Smooth muscle cell (in vitro differentiated cells): Measurements from ENCODE around the gene ZNF292. TPM values are rescaled to one million over a fixed set of nuclear protein-coding genes. Genes with fewer than 3 reads are reported as not detected.
"Not testable (repeated sequence)": the region's sequence is repeated elsewhere in the genome, so short reads cannot be mapped to it uniquely, and the experiment has no call there.

ENCODE experiments used
- DNase-seq: peaks from one replicate; lab custom pipeline; 2025; ENCODE audit not compliant: unreplicated experiment; lab: John Stamatoyannopoulos, UW
- H2AFZ ChIP-seq: fragments of 200-600 bp; sonication (generic); 2 replicates; pipeline ENCODE4 v1.6.0; 2016; ENCODE audit warnings: antibody characterized with exemption, low read depth, mild to moderate bottlenecking
- H3F3A ChIP-seq: fragments of 200-600 bp; sonication (generic); 2 replicates; pipeline ENCODE4 v1.6.0; 2017; ENCODE audit warnings: antibody characterized with exemption, low read depth
- H3K27ac ChIP-seq: fragments of 200-600 bp; sonication (generic); 2 replicates; pipeline ENCODE4 v1.5.1; 2016; ENCODE audit warnings: low read depth, mild to moderate bottlenecking
- H3K27me3 ChIP-seq: fragments of 200-600 bp; sonication (generic); 2 replicates; pipeline ENCODE4 v1.6.1; 2016; ENCODE audit warnings: low read depth, mild to moderate bottlenecking
- H3K36me3 ChIP-seq: fragments of 200-600 bp; sonication (generic); 2 replicates; pipeline ENCODE4 v1.5.1; 2016; ENCODE audit warnings: low read depth
- H3K4me1 ChIP-seq: fragments of 200-600 bp; sonication (generic); 2 replicates; pipeline ENCODE4 v1.5.1; 2016; ENCODE audit warnings: low read depth
- H3K4me2 ChIP-seq: fragments of 200-600 bp; sonication (generic); 2 replicates; pipeline ENCODE4 v1.6.0; 2016; ENCODE audit warnings: mild to moderate bottlenecking
- H3K4me3 ChIP-seq: fragments of 200-600 bp; sonication (generic); 2 replicates; pipeline ENCODE4 v1.5.1; 2016; ENCODE audit warnings: mild to moderate bottlenecking
- H3K79me2 ChIP-seq: fragments of 200-600 bp; sonication (generic); 2 replicates; pipeline ENCODE4 v1.6.0; 2016; ENCODE audit warnings: low read depth, mild to moderate bottlenecking
- H3K9ac ChIP-seq: fragments of 200-600 bp; sonication (generic); 2 replicates; pipeline ENCODE4 v1.6.0; 2016; ENCODE audit warnings: low read depth
- H3K9me3 ChIP-seq: fragments of 200-600 bp; sonication (generic); replicated peaks from 2 replicates; pipeline ENCODE4 v1.5.1; 2016; ENCODE audit warnings: low read depth
- H4K20me1 ChIP-seq: fragments of 200-600 bp; sonication (generic); 2 replicates; pipeline ENCODE4 v1.6.0; 2016; ENCODE audit warnings: low read depth
- WGBS: methylation state at CpG from one replicate; pipeline ENCODE4 v1.1.7; 2016; ENCODE audit warnings: low lambda C conversion rate; 5-methylcytosine and 5-hydroxymethylcytosine counted together
- polyA plus RNA-seq: library from polyadenylated mRNA; unstranded; fragments of >200 nt; fragmentation: Nextera tagmentation; extraction: Ambion mirVana; gene quantifications from 2 replicates; pipeline ENCODE4 v1.2.1, GENCODE V29; 2016
- total RNA-seq: library from RNA; depleted of rRNA; stranded (reverse); fragments of >200 nt; gene quantifications from 2 replicates; pipeline ENCODE4 v1.2.3, GENCODE V29; 2014
- TF ChIP-seq, protein P1 (sequence below): fragments of 200-600 bp; sonication (generic); IDR thresholded peaks from 2 replicates; pipeline ENCODE4 v1.5.1; 2017; ENCODE audit warnings: borderline replicate concordance, mild to moderate bottlenecking, antibody characterized with exemption; ENCODE audit not compliant: insufficient read depth, poor library complexity, severe bottlenecking

Gene ZNF292
- total and polyA plus RNA-seq, 2 experiments from 2014 or later, result 29.4 to 50.3 TPM

GRCh38 chr6:87237804-87238203, 82.4 kb downstream of the ZNF292 start:
- no peaks in the 10 kb centered on the region for H3K9me3 ChIP-seq
- no peak overlapping the region for H2AFZ ChIP-seq
- no peak overlapping the region for H3K27ac ChIP-seq
- no peak for DNase-seq
- peaks cover 5% of the 10 kb centered on the region for H3F3A ChIP-seq
- H3K79me2 ChIP-seq, result peaks cover 19% of the 10 kb centered on the region
- no peak overlapping the region for H3K4me2 ChIP-seq
- no peak overlapping the region for H3K9ac ChIP-seq
- H3K4me1 ChIP-seq, result no peaks in the 10 kb centered on the region
- no peak overlapping the region for H3K4me3 ChIP-seq
- TF ChIP-seq, protein P1, sequence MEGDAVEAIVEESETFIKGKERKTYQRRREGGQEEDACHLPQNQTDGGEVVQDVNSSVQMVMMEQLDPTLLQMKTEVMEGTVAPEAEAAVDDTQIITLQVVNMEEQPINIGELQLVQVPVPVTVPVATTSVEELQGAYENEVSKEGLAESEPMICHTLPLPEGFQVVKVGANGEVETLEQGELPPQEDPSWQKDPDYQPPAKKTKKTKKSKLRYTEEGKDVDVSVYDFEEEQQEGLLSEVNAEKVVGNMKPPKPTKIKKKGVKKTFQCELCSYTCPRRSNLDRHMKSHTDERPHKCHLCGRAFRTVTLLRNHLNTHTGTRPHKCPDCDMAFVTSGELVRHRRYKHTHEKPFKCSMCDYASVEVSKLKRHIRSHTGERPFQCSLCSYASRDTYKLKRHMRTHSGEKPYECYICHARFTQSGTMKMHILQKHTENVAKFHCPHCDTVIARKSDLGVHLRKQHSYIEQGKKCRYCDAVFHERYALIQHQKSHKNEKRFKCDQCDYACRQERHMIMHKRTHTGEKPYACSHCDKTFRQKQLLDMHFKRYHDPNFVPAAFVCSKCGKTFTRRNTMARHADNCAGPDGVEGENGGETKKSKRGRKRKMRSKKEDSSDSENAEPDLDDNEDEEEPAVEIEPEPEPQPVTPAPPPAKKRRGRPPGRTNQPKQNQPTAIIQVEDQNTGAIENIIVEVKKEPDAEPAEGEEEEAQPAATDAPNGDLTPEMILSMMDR, result peak; percentile 48
- H3K27me3 ChIP-seq, result no peaks in the 10 kb centered on the region
- peaks cover 67% of the 10 kb centered on the region for H4K20me1 ChIP-seq
- H3K36me3 ChIP-seq, result peaks cover 10% of the 10 kb centered on the region

DNA sequence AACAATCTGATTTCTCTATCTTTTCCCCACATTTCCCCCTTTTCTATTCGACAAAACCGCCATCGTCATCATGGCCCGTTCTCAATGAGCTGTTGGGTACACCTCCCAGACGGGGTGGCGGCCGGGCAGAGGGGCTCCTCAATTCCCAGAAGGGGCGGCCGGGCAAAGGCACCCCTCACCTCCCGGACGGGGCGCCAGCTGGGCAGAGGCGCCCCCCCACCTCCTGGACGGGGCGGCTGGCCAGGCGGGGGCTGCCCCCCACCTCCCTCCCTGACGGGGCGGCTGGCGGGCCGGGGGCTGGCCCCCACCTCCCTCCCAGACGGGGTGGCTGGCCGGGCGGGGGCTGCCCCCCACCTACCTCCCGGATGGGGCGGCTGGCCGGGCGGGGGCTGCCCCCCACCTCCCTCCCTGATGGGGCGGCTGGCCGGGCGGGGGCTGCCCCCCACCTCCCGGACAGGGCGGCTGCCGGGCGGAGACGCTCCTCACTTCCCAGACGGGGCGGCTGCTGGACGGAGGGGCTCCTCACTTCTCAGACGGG, 83.8 kb downstream of the ZNF292 start:
- Histone ChIP-seq H4K20me1 (peaks cover 67% of the 10 kb centered on the region), H3K36me3 (peaks cover 15% of the 10 kb centered on the region), H3K79me2 (peaks cover 20% of the 10 kb centered on the region)
- not testable (repeated sequence) for H3K4me2 ChIP-seq, H3K27ac ChIP-seq, H3K27me3 ChIP-seq, H3F3A ChIP-seq, H3K4me1 ChIP-seq, DNase-seq, H2AFZ ChIP-seq, H3K9me3 ChIP-seq, H3K4me3 ChIP-seq, H3K9ac ChIP-seq
- 90% methylated on average over 4 of the region's 39 CpGs for WGBS

GRCh38 chr6:87241304-87241703, 85.9 kb downstream of the ZNF292 start:
- Histone ChIP-seq H3K4me1 (no peaks in the 10 kb centered on the region), H3F3A (no peaks in the 10 kb centered on the region), H4K20me1 (peaks cover 59% of the 10 kb centered on the region), H3K79me2 (peaks cover 20% of the 10 kb centered on the region), H3K4me2 (no peak overlapping the region), H3K27ac (no peak overlapping the region), H3K9me3 (no peaks in the 10 kb centered on the region), H2AFZ (no peak overlapping the region), H3K9ac (no peak overlapping the region), H3K27me3 (no peaks in the 10 kb centered on the region), H3K36me3 (peaks cover 16% of the 10 kb centered on the region), H3K4me3 (no peak overlapping the region)
- WGBS, result 96% methylated on average over 5 of the region's 5 CpGs
- no peak for DNase-seq
- TF ChIP-seq, protein P1, result no peak

GRCh38 chr6:87242311-87242710, 86.9 kb downstream of the ZNF292 start:
- Histone ChIP-seq H3K27ac (no peak overlapping the region), H3K27me3 (no peaks in the 10 kb centered on the region), H2AFZ (no peak overlapping the region), H3K36me3 (peaks cover 22% of the 10 kb centered on the region), H3F3A (no peaks in the 10 kb centered on the region), H3K9ac (no peak overlapping the region), H3K4me3 (no peak overlapping the region), H3K4me2 (no peak overlapping the region), H4K20me1 (peaks cover 53% of the 10 kb centered on the region), H3K4me1 (no peaks in the 10 kb centered on the region), H3K79me2 (peaks cover 16% of the 10 kb centered on the region), H3K9me3 (no peaks in the 10 kb centered on the region)
- 97% methylated on average over 4 of the region's 4 CpGs for WGBS
- DNase-seq, result no peak
- TF ChIP-seq, protein P1, result no peak
